BE2C (cell line): ENCODE data around the gene ZNF280B.

Source experiments
- DNase-seq: peaks from one replicate; pipeline ENCODE4 v3.0.0-alpha.2; 2020
- H3K27me3 ChIP-seq: fragments of 250-450 bp; sonication (Bioruptor Pico); 2 replicates; pipeline ENCODE4 v1.5.1; 2020; ENCODE audit warnings: mild to moderate bottlenecking
- H3K36me3 ChIP-seq: fragments of 250-450 bp; sonication (Bioruptor Pico); 2 replicates; pipeline ENCODE4 v1.5.1; 2020; ENCODE audit warnings: mild to moderate bottlenecking
- H3K4me1 ChIP-seq: fragments of 250-450 bp; sonication (Bioruptor Pico); 2 replicates; pipeline ENCODE4 v1.5.1; 2020
- H3K4me3 ChIP-seq: 2 replicates; pipeline ENCODE4 v1.5.1; 2011; ENCODE audit warnings: low read depth, low read length
- H3K9me3 ChIP-seq: fragments of 250-450 bp; sonication (Bioruptor Pico); 2 replicates; pipeline ENCODE4 v1.5.1; 2020
- CTCF ChIP-seq: IDR thresholded peaks from 2 replicates; pipeline ENCODE4 v1.5.1; 2012; ENCODE audit warnings: mild to moderate bottlenecking, low read depth, low read length

ZNF280B gene

GRCh38 chr22:22538226-22538989 lies 29.9 kb upstream of the ZNF280B start:
- DNase-seq: no peak
- Histone ChIP-seq H3K4me1 (no peaks in the 10 kb centered on the region), H3K9me3 (no peaks in the 10 kb centered on the region), H3K4me3 (no peak overlapping the region), H3K27me3 (peaks cover 4% of the 10 kb centered on the region; the same call in 1 of the 2 replicates), H3K36me3 (no peaks in the 10 kb centered on the region)
- no peak for TF ChIP-seq CTCF

- no peak for DNase-seq
Measured at GRCh38 chr22:22536916-22537315, 28.4 kb upstream of the ZNF280B start.

GRCh38 chr22:22536515-22536914 lies 28.0 kb upstream of the ZNF280B start:
- no peak for DNase-seq
- no peak for TF ChIP-seq CTCF
- no peaks in the 10 kb centered on the region for H3K4me1 ChIP-seq

More at GRCh38 chr22:22536916-22537315, 28.4 kb upstream of the ZNF280B start:
- no peak overlapping the region for H3K4me3 ChIP-seq
- H3K9me3 ChIP-seq: no peaks in the 10 kb centered on the region
- H3K4me1 ChIP-seq: no peaks in the 10 kb centered on the region
- H3K36me3 ChIP-seq: no peaks in the 10 kb centered on the region
- no peak for TF ChIP-seq CTCF
- peaks cover 4% of the 10 kb centered on the region; the same call in 1 of the 2 replicates for H3K27me3 ChIP-seq

GRCh38 chr22:22535662-22536061 lies 27.1 kb upstream of the ZNF280B start:
- Histone ChIP-seq H3K36me3 (no peaks in the 10 kb centered on the region), H3K9me3 (no peaks in the 10 kb centered on the region), H3K4me1 (no peaks in the 10 kb centered on the region), H3K27me3 (peaks cover 4% of the 10 kb centered on the region; the same call in 1 of the 2 replicates), H3K4me3 (no peak overlapping the region)
- no peak for DNase-seq
- no peak for TF ChIP-seq CTCF

More at GRCh38 chr22:22536515-22536914, 28.0 kb upstream of the ZNF280B start:
- H3K9me3 ChIP-seq: no peaks in the 10 kb centered on the region
- no peaks in the 10 kb centered on the region for H3K36me3 ChIP-seq
- peaks cover 4% of the 10 kb centered on the region; the same call in 1 of the 2 replicates for H3K27me3 ChIP-seq
- H3K4me3 ChIP-seq: no peak overlapping the region

GRCh38 chr22:22534604-22535415 lies 26.3 kb upstream of the ZNF280B start:
- H3K4me3 ChIP-seq: no peak overlapping the region
- peaks cover 2% of the 10 kb centered on the region; the same call in 1 of the 2 replicates for H3K27me3 ChIP-seq
- no peaks in the 10 kb centered on the region for H3K4me1 ChIP-seq
- no peaks in the 10 kb centered on the region for H3K9me3 ChIP-seq
- no peak for TF ChIP-seq CTCF
- no peak for DNase-seq
- no peaks in the 10 kb centered on the region for H3K36me3 ChIP-seq
